SKM-1 treated with dmso at 0.1 percent for 144 hours (cell line): ENCODE data around the gene CAVIN1.
"Not testable (repeated sequence)": the region's sequence is repeated elsewhere in the genome, so short reads cannot be mapped to it uniquely, and the experiment has no call there.

Experiments used
- DNase-seq: peaks from one replicate; lab custom pipeline; 2025; ENCODE audit not compliant: unreplicated experiment; lab: John Stamatoyannopoulos, UW

CAVIN1 gene

GRCh38 chr17:42406615-42407288, 16.3 kb downstream of the CAVIN1 start:
- DNase-seq = peak; percentile 29

- DNase-seq = peak; percentile 67
Observed at GRCh38 chr17:42405963-42406495, 17.0 kb downstream of the CAVIN1 start.

- no peak for DNase-seq
Observed at GRCh38 chr17:42405076-42405475, 18.0 kb downstream of the CAVIN1 start.

- DNase-seq = no peak
Observed at GRCh38 chr17:42404326-42405055, 18.6 kb downstream of the CAVIN1 start.

GRCh38 chr17:42403150-42403549, 19.9 kb downstream of the CAVIN1 start:
- DNase-seq = no peak

GRCh38 chr17:42402117-42402516, 20.9 kb downstream of the CAVIN1 start:
- no peak for DNase-seq

- not testable (repeated sequence) for DNase-seq
Observed at GRCh38 chr17:42400844-42401375, 22.1 kb downstream of the CAVIN1 start.

- DNase-seq = no peak
Observed at GRCh38 chr17:42399948-42400843, 22.9 kb downstream of the CAVIN1 start.

- DNase-seq = no peak
Observed at GRCh38 chr17:42399121-42399520, 23.9 kb downstream of the CAVIN1 start.

- not testable (repeated sequence) for DNase-seq
Observed at GRCh38 chr17:42395601-42396000, 27.5 kb downstream of the CAVIN1 start.

GRCh38 chr17:42394838-42395237, 28.2 kb downstream of the CAVIN1 start:
- no peak for DNase-seq

GRCh38 chr17:42392692-42393415, 30.2 kb downstream of the CAVIN1 start:
- DNase-seq = no peak

GRCh38 chr17:42391439-42391838, 31.6 kb downstream of the CAVIN1 start:
- DNase-seq = not testable (repeated sequence)

GRCh38 chr17:42389899-42390298, 33.2 kb downstream of the CAVIN1 start:
- no peak for DNase-seq

GRCh38 chr17:42389135-42389417, 34.0 kb downstream of the CAVIN1 start:
- no peak for DNase-seq

- DNase-seq = peak; percentile 99
Observed at GRCh38 chr17:42388381-42389134, 34.5 kb downstream of the CAVIN1 start, which contains the start of gene STAT3. Gene STAT3 (minus strand): TSS chr17:42388442. CDS start chr17:42348516, 39,926 bp downstream.

GRCh38 chr17:42387661-42388380, 35.2 kb downstream of the CAVIN1 start:
- peak; percentile 56 for DNase-seq

- DNase-seq = peak; percentile 43
Observed at GRCh38 chr17:42386777-42387657, 36.0 kb downstream of the CAVIN1 start.
